Nephron progenitor cell (in vitro differentiated cells): Measurements from ENCODE around the gene AGBL4.

Experiments used
- DNase-seq: peaks from one replicate; pipeline ENCODE4 v3.0.0; 2021
- H3K27ac Mint-ChIP-seq: 2 replicates; pipeline ENCODE4 v1.8.0; 2021; ENCODE audit warnings: mild to moderate bottlenecking, moderate library complexity, mixed read lengths
- H3K27me3 Mint-ChIP-seq: 2 replicates; pipeline ENCODE4 v1.8.0; 2021; ENCODE audit warnings: mild to moderate bottlenecking, low read depth, mixed read lengths; ENCODE audit not compliant: poor library complexity
- H3K36me3 Mint-ChIP-seq: 2 replicates; pipeline ENCODE4 v1.8.0; 2021; ENCODE audit warnings: low read depth, mixed read lengths
- H3K4me1 Mint-ChIP-seq: 2 replicates; pipeline ENCODE4 v1.8.0; 2021; ENCODE audit warnings: mixed read lengths
- H3K4me3 Mint-ChIP-seq: 2 replicates; pipeline ENCODE4 v1.8.0; 2021; ENCODE audit warnings: mild to moderate bottlenecking, moderate library complexity, mixed read lengths
- H3K9me3 Mint-ChIP-seq: 2 replicates; pipeline ENCODE4 v1.8.0; 2021; ENCODE audit warnings: mild to moderate bottlenecking, moderate library complexity, mixed read lengths
- TF ChIP-seq, protein P1 (sequence below): fragments of 200-600 bp; sonication (generic); IDR thresholded peaks from 2 replicates; pipeline ENCODE4 v1.5.0; 2021; ENCODE audit warnings: antibody characterized with exemption

The AGBL4 gene

DNA sequence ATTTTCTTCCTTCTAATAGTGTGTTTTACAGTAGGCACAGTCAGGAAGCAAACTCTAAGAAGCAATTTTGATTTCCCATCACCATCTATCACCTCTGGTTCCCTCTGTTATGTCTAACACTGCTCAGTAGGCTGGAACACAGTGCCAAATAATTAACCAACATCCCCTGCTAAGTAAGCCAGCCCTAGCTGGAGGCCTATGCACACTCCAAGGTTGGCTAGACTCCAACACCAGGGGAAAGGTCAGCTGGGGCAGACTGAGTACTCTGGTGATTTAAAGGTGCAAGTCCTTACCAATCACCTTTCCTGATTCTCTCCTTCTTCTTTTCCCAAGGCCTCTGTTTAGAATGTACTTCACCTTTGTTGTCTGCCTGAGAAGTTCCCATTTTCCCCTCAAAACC, 1200.6 kb downstream of the AGBL4 start:
- Mint-ChIP-seq H3K4me1 (no peaks in the 10 kb centered on the region), H3K27ac (no peak overlapping the region), H3K36me3 (no peaks in the 10 kb centered on the region), H3K4me3 (no peak overlapping the region), H3K9me3 (no peaks in the 10 kb centered on the region), H3K27me3 (peaks cover 22% of the 10 kb centered on the region)
- TF ChIP-seq, protein P1, sequence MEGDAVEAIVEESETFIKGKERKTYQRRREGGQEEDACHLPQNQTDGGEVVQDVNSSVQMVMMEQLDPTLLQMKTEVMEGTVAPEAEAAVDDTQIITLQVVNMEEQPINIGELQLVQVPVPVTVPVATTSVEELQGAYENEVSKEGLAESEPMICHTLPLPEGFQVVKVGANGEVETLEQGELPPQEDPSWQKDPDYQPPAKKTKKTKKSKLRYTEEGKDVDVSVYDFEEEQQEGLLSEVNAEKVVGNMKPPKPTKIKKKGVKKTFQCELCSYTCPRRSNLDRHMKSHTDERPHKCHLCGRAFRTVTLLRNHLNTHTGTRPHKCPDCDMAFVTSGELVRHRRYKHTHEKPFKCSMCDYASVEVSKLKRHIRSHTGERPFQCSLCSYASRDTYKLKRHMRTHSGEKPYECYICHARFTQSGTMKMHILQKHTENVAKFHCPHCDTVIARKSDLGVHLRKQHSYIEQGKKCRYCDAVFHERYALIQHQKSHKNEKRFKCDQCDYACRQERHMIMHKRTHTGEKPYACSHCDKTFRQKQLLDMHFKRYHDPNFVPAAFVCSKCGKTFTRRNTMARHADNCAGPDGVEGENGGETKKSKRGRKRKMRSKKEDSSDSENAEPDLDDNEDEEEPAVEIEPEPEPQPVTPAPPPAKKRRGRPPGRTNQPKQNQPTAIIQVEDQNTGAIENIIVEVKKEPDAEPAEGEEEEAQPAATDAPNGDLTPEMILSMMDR = no peak
- no peak for DNase-seq

DNA sequence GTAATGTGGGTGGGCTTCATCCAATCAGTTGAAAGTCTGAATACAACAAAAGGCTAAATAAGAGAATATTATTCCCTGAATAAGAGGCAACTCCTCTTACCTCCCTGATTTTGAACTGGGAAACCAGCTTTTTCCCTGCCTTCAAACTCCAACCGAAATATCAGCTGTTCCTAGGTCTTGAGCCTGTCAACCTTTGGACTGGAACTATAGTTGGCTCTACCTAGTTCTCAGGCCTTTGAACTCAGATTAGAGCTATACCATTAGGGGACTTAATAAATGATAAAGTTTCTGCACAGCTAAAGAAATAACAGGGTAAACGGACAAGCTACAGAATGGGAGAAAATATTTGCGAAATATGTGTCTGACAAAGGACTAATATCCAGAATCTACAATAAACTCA, 1203.3 kb downstream of the AGBL4 start:
- Mint-ChIP-seq H3K4me1 (no peaks in the 10 kb centered on the region), H3K9me3 (no peaks in the 10 kb centered on the region), H3K36me3 (no peaks in the 10 kb centered on the region), H3K4me3 (no peak overlapping the region), H3K27ac (no peak overlapping the region), H3K27me3 (peaks cover 11% of the 10 kb centered on the region)
- DNase-seq = no peak
- TF ChIP-seq, protein P1 = no peak

DNA sequence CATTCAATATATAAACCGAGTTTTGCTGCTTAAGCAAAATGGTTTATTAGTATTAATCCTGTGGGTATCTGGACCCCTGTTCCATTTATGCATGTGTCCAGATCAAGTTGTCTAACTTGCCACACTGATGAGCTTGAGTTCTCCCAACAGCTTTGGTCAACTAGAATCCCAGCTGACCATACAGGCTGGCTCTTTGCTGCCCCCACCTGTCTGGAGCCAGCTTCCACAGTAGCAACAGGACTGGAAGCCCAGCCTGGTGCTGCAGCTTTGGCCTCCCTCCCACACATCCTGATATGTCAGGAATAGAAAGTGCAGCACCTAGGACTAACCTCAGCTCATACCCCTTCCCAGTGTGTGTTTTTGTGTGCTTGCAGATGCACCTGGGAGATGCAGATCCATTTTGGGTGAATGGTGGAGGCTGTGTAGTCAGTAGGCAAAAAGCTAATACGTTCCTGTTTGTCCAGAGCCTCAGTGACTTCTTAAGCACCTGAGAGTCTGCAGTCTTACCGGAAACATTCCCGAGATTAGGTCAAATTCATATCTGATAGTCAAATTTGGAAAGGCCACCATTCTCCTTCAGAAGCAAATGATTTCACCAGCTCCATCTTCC, 1206.1 kb downstream of the AGBL4 start:
- H3K27ac Mint-ChIP-seq = no peak overlapping the region
- H3K27me3 Mint-ChIP-seq = peaks cover 10% of the 10 kb centered on the region
- H3K4me1 Mint-ChIP-seq = no peaks in the 10 kb centered on the region
- TF ChIP-seq, protein P1 = peak; percentile 68
- no peaks in the 10 kb centered on the region for H3K9me3 Mint-ChIP-seq
- H3K4me3 Mint-ChIP-seq = no peak overlapping the region
- no peaks in the 10 kb centered on the region for H3K36me3 Mint-ChIP-seq
- peak; percentile 69 for DNase-seq

DNA sequence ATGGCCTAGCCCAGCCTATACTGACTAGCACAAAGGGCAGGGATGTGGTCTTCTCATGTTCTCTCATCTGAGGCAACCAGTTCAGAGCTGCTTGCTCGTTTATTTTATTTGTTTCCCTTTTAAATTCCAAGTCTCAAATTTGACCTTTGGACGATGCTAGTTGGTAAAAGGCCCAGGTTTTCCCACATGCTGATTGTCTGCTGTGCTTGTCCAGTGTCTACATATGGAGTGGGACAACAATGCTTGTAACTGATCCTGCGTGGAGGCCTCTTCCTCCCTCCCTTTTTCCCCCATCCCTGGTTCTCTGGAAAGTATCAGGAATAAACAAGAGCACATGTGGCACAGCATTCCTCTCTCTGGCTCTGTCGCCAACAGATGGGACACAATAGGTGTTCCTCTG, 1213.0 kb downstream of the AGBL4 start:
- Mint-ChIP-seq H3K4me3 (no peak overlapping the region), H3K27me3 (peaks cover 11% of the 10 kb centered on the region), H3K27ac (no peak overlapping the region), H3K4me1 (no peaks in the 10 kb centered on the region), H3K9me3 (no peaks in the 10 kb centered on the region), H3K36me3 (no peaks in the 10 kb centered on the region)
- DNase-seq = no peak
- TF ChIP-seq, protein P1 = no peak

DNA sequence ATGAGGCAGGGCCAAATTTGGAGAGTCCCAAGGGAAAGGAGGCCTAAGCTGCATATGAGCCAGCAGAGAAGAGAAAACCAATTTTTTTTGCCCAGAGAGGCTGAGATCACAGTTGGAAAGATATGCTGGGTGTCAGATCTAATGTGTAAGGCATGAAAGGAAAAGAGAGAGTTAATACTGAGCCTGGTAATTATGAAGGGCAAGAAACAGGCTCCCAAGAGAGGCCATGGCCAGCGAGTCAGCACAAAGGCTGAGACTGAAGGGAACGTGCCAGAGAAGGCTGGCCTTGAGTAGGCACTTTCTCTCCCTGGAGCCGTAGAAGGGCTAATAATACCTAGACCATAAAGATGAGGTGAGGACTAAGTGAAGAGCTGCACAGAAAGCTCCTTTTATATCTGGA, 1215.3 kb downstream of the AGBL4 start:
- Mint-ChIP-seq H3K27ac (no peak overlapping the region), H3K4me3 (no peak overlapping the region), H3K4me1 (no peaks in the 10 kb centered on the region), H3K27me3 (peaks cover 8% of the 10 kb centered on the region), H3K36me3 (no peaks in the 10 kb centered on the region), H3K9me3 (no peaks in the 10 kb centered on the region)
- TF ChIP-seq, protein P1 = no peak
- no peak for DNase-seq

DNA sequence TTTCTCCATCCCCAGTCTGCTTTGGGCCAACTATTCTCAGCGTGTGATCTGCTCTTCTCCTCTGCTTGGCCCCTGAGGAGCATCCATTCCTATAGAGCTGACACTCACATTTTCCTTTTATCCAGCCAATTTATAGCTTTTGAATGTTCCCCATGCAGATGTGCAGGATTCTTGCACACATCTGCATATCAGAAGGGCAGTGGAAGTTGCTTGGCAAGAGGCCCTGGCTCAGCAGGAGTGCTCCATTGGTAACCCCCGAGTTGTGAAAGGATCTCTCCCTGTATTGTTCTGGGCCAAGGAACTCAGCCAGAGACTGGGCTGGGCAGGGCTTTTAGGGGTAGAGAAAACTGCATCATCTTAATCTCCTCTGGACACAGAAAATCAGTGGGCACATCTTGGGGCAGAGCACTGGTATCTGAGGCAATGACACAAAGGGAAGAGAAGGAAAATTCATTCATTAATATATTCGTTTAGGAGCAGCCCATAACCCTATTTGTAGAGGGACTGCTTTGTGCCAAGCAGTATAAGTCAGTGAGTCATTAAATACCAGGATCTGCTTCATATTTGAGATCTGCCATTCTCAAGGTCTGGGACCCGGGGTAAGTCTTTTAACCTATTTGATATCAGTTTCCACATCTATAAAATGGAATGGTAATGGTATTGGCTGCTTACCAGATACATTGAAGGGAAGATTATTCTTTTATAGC, 1216.0 kb downstream of the AGBL4 start:
- no peaks in the 10 kb centered on the region for H3K36me3 Mint-ChIP-seq
- TF ChIP-seq, protein P1 = no peak
- no peak overlapping the region for H3K27ac Mint-ChIP-seq

More for the DNA sequence above, 1216.0 kb downstream of the AGBL4 start:
- no peak for DNase-seq
- Mint-ChIP-seq H3K4me1 (no peaks in the 10 kb centered on the region), H3K27me3 (peaks cover 6% of the 10 kb centered on the region), H3K9me3 (no peaks in the 10 kb centered on the region), H3K4me3 (no peak overlapping the region)
